GM18907 (cell line): ENCODE data around the gene SFXN5.

Source experiments
- ATAC-seq: cut with Tn5 transposase; IDR thresholded peaks from one replicate; pipeline ENCODE4 v1.9.1; 2021; ENCODE audit warnings: mild to moderate bottlenecking, moderate library complexity; ENCODE audit not compliant: unreplicated experiment

Gene SFXN5

GRCh38 chr2:72927619-72928550 is 143.6 kb downstream of the SFXN5 start:
- no peak for ATAC-seq

GRCh38 chr2:72926811-72927465 is 144.6 kb downstream of the SFXN5 start:
- no peak for ATAC-seq

- ATAC-seq = no peak
Observed at GRCh38 chr2:72926368-72926767, 145.1 kb downstream of the SFXN5 start.

DNA sequence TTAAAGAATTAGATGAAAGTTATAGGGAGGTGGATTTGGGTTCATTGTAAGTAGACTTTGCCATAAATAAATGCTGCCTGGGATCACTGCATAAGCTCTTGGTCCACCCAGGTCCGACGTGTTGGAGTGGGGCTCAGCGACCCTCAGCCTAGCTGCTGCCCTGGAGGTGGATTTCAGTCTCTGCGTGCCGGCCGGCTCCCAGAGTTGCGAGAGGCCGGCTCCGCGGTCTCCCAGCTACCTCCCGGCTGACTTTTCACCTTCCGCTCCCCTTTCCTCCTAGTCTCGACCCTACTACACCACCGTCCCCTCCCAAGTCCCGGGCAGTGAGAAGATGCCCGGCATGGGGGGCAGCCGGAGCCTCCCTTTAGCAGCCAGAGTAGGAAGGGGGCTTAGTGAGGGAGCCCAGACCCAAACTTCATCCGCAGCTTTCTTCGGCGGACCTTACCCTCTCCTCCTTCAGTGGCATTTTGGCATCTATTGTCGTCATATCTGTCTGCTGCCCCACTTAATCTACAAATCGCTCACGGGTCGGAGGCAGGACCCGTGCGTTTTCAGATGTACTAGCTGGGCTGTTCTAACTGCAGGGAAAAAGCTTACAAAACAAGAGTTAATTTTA is 146.1 kb downstream of the SFXN5 start:
- ATAC-seq = no peak

DNA sequence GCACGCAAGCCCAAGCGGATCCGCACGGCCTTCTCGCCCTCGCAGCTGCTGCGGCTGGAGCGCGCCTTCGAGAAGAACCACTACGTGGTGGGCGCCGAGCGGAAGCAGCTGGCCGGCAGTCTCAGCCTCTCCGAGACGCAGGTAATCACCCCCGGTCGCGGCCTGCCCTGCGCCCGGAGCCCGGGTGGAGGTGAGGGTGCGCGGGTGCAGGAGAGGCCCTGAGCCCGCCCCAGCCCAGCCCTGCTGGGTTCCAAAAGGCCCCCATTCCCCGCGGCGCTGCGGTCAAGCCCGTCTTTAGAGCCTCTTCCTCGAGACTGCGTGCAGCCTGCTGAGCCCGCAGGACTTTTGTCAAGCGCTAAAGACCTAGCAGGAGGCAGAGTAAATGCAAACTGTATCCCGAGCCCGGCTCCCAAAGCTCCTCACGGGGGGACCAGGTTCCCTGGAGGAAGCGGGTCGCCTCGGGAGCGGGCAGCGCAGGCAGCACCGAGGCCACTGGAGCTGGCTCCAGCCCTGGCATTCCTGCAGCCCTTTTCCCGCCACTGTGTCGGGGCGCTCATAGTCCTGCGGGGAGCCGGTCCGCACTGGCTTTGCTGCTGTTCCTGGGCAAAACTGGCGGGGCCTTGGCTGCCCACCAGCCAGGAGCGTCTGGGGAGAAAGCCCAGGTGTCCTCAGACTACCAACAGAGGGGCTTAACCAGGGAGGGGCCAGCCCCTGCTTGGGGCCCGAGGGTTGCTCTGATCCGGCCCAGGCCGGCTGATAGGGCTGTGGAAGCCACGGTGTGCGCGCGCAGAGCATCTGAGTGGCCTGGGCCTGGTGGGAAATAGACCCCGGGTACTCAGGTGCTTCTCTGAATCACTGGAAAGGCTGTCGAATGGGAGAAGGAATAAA is 146.9 kb downstream of the SFXN5 start:
- peak; percentile 49 for ATAC-seq

DNA sequence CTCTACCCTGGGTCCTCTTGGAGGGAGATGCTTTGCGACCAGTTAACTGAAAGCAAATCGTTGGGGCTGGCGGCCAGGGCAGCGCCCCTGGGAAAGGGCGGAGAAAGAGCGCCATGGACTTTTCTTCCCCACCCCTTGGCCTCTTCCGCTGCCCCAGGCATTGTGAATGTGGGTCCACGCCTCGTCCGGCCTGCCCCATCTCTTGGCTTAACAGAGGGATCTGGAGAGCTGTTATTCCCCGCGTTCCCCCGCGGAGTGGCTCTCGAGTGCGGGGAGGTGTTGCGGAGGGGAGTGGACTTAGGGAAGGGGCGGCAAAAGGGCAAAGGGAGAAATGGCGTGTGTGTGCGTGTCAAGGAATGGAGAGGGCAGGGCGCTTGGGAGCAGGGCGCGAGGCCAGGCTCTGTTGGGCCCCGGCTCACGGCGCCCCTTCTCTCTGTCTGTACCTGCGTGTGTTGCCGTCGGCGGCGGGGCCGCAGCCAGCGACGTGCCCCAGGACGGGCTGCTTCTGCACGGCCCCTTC is 147.6 kb downstream of the SFXN5 start:
- ATAC-seq = no peak

DNA sequence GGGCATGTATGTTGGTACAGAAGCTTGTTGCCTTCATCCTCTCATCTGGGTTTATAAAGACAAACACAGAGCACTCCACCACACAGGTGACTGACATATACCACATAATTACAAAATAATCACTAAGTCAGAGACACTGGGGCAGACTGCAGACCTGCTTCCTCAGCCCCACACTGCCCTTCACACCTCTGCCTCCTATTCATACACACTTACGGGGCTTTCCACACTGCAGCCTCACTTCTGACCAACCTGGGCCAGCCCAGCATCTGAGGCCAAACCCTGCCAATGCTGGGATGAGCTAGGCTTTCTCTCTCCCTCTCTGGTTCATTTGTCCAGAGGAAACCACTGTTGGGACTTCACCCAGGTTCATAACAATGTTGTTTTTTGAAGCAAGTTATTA is 149.7 kb downstream of the SFXN5 start:
- ATAC-seq = no peak

GRCh38 chr2:72921088-72921851 is 150.2 kb downstream of the SFXN5 start:
- no peak for ATAC-seq

DNA sequence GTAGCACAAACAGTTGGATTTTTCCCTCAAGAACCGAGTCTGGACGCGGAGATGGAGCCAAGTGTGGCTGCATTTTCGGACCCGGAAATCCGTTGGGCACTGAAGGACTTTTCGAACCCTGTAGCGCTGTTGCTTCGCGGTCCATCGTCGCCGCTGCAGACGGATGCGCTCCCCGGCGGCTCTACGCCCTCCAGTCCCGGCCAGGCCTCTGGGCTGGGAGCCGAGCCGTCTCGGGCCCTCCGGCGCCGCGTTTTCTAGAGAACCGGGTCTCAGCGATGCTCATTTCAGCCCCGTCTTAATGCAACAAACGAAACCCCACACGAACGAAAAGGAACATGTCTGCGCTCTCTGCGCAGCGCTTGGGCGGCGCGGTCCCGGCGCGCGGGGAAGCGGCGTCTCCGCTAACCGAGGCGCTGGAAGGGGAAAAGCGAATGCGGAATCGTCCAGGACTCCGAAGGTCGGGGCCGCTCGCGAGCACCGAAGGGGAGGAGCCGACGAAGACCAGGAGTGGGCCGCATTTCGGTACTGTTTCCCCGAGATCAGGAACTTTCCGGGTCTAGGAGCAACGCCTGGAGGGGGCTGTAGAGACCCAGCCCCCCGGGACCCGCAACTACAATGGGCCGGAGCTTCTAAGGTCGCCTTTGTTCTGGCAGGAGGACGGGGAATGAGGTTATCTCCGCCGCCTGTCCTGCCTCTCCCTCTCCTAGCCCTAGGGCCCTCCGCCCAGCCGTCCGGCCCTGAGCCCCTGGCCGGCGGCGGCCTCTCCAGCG is 151.0 kb downstream of the SFXN5 start:
- no peak for ATAC-seq

DNA sequence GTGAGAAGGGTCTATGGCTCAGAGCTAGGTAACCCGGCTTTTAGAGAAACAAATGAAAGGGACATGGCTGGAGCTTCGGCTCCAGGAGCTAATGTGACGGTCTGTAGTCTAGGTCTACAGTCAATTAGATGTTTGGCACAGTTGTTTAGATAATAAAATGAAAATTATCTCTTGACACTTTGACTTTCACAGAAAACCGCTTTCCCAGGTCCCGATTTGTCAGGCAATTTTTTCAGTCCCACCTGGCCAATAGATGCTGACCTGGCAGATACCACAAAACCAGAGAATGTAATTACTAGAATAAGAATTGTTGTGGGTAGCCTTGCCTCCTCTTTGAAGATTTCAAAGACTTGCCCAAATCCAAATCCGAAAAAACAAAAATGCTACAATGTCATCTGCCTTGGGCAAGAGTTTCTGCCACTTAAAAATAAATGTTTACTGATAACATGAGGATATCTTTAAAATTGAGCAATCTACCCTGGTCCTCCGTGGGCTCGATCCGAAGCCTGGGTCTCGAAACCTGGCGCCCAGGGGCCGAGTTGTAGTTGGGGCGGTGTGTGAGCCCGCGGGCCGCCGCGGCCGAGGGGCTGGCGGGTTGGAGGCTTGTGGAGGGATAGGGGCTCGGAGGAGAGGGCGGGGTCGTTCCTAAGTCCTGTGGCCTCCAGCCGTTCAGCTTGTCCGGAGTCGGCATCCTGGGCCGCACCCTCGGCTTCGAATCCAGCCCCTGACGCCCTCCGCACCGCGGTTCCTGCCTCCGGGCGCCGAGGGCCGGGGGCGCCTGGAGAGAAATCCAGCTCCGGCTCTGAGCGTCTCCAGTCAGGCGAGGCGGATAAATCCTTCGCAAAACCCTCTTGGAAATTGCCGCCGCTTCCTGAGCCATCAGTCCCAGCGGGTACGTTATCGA is 151.8 kb downstream of the SFXN5 start:
- ATAC-seq = no peak

DNA sequence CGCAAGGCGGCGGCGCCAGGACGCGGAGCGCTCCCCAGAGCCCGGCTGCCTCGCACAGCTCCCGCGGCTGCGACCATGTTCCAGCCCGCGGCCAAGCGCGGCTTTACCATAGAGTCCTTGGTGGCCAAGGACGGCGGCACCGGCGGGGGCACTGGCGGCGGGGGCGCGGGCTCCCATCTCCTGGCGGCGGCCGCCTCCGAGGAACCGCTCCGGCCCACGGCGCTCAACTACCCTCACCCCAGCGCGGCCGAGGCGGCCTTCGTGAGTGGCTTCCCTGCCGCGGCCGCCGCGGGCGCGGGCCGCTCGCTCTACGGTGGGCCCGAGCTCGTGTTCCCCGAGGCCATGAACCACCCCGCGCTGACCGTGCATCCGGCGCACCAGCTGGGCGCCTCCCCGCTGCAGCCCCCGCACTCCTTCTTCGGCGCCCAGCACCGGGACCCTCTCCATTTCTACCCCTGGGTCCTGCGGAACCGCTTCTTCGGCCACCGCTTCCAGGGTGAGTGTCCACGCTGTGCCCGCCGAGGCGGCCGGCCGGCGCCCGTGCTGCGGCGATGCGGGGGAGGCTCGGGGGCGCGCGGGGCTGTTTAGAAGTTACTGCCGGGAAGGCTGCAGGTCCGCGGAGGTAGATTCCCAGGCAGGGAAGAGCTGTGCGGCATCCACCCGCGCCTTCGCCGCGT is 153.5 kb downstream of the SFXN5 start:
- peak; percentile 1 for ATAC-seq

DNA sequence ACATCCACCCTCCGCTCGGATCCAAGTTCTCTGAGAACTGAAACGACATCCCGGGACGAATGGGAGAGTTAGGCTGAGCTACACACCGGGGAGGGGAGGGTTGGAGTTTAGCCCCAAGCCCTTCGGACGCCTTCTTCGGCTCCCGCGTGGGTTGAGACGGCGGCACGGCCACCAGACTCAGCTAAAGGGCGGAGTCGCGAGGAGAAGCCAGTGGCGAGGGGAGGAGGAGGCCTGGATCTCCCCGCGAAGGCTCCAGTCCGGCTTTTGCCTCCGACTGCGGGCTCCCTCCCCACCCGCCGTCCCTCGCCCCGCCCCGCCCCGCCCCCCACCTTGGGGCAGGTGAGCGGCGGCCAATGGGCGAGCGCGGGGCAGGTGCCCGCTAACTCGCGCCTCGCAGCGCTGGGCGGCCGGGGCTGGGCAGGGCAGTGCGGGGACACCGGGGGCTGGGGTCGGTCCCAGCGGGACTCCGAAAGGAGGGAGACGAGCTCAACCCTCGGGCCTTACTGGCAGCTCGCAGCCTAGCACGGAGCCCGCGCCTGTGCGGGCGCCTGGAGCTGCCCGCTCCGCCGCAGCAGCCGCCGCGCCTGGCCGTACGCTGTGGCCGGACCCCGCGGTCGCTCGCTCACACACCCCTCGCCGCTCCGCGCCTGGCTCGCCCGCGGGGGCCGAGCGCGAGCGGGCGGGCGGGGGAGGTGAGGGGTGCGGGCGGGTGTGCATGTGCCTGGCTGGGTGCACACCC is 154.2 kb downstream of the SFXN5 start, which contains the start of gene EMX1:
TSS of gene EMX1 (plus strand) at position 382 of the 739 bp plus-strand sequence. CDS start at position 716, 334 bp downstream.
- peak; percentile 51 for ATAC-seq

GRCh38 chr2:72916743-72917137 is 154.8 kb downstream of the SFXN5 start:
- ATAC-seq = no peak

DNA sequence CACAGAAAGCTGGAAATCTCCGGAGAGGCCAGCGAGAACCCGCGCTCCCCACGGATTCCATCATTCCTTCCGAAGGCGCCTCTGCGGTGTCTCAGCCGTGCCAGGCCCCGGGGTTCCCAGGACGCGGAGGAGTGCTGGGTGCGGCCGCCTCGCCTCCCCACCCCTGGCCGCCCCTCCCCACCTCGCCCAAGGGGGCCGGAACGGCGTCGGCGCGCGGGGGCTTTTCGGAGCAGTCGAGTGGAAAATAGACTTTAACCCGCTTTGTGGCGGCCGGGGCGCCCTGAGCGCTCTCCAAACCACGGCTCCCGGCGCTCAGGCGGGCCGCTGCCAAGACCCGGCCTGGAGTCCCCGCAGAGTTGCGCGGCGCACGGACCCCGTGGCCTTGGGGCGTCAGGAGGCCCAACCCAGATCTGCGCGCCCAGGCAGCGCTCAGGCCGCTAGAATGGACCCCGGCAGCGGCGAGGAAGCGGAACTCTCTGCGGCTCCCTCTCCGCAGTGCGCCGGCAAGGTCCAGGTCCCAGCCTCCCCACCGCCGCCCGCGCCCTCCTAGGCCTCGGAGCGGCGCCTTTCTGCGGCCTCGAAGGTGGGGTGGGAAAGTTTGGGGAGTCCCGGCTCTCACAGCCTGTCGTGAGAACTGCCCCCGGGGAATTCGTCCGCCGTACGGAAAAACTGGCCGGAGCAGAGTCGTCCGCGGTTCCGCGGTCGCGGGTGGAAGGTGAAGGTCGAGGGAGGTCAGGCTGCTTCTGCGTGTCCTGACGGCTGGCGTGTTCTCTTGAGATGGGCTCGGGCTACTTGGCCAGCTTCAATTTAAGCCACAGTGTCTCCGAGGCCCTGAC is 155.4 kb downstream of the SFXN5 start:
- peak; percentile 70 for ATAC-seq

DNA sequence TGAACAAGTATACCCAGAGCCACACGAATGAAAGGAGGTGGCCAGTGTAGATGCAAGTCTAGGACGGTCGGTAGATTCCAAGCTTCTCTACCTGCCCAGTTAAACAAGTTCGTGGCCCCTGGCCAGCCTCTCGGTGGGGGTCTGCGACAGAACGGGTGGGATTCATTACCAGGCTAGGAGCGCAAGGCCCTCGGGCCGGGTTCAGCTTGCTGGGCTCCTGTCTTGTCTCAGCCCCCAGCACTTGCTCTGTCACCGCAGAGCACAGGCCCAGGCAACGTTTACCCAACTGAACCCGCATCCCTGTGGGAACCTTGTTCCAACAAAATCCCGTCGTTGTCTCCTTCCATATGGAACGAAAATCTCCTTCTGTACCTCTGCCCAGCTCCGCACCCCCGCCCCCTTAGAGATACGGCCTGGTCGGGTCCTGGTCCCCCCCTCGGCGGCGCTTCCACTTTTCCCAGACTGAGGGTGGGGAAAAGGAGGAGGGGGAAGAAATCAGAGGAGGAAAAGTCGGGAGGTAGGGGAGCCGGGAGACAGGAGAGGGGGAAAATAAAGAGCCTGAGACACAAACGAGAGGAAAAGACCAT is 156.1 kb downstream of the SFXN5 start:
- no peak for ATAC-seq
